SK-MEL-5 (cell line): ENCODE results near the gene ST13. TPM values are rescaled to one million over a fixed set of nuclear protein-coding genes. Genes with fewer than 3 reads are reported as not detected.
"Not testable (repeated sequence)": the region's sequence is repeated elsewhere in the genome, so short reads cannot be mapped to it uniquely, and the experiment has no call there.

Source experiments
- DNase-seq: peaks from one replicate; pipeline ENCODE4 v3.0.0-alpha.2; 2016; ENCODE audit warnings: low read depth, low spot score
- in situ Hi-C: cut with HindIII; loops from 2 replicates; pipeline ENCODE4 v1.10.0; 2016; ENCODE audit warnings: low sequenced_read_pairs, high pct_unique_total_duplicates, low pct_unique_long_range_greater_than_20kb
- small RNA-seq, 2 experiments: library from RNA; depleted of rRNA; stranded (forward); fragments of <200 nt; gene quantifications; one replicate each; pipeline ENCODE3, GENCODE V24; 2014
- total RNA-seq: library from RNA; depleted of rRNA; stranded (reverse); fragments of >200 nt; shearing (Covaris generic); gene quantifications from 2 replicates; pipeline ENCODE4 v1.2.3, GENCODE V29; 2014; rRNA removed

Gene ST13
- total RNA-seq, 1 experiment from 2014 or later, result 493 TPM

- in situ Hi-C loops, result no loop called here
- DNase-seq, result peak; percentile 40
Observed at GRCh38 chr22:40808018-40808841, 48.2 kb downstream of the ST13 start.

- in situ Hi-C loops, result no loop called here
- no peak for DNase-seq
Observed at GRCh38 chr22:40806711-40807110, 49.7 kb downstream of the ST13 start.

- no peak for DNase-seq
Observed at GRCh38 chr22:40805699-40806203, 50.7 kb downstream of the ST13 start.

GRCh38 chr22:40805239-40805638, 51.2 kb downstream of the ST13 start:
- no peak for DNase-seq
- in situ Hi-C loops, result no loop called here

More at GRCh38 chr22:40805699-40806203, 50.7 kb downstream of the ST13 start:
- in situ Hi-C loops, result no loop called here

GRCh38 chr22:40803321-40803720, 53.1 kb downstream of the ST13 start:
- no peak for DNase-seq
- in situ Hi-C loops, result no loop called here

- no peak for DNase-seq
- in situ Hi-C loops, result no loop called here
Observed at GRCh38 chr22:40799008-40799407, 57.4 kb downstream of the ST13 start.

- in situ Hi-C loops, result no loop called here
- DNase-seq, result no peak
Observed at GRCh38 chr22:40797427-40797826, 59.0 kb downstream of the ST13 start.

GRCh38 chr22:40792451-40792850, 64.0 kb downstream of the ST13 start:
- DNase-seq, result no peak
- in situ Hi-C loops, result no loop called here

GRCh38 chr22:40791241-40791640, 65.2 kb downstream of the ST13 start:
- in situ Hi-C loops, result no loop called here
- DNase-seq, result no peak

- DNase-seq, result no peak
- in situ Hi-C loops, result no loop called here
Observed at GRCh38 chr22:40789131-40789530, 67.3 kb downstream of the ST13 start.

- no peak for DNase-seq
- in situ Hi-C loops, result no loop called here
Observed at GRCh38 chr22:40782521-40782920, 73.9 kb downstream of the ST13 start.

- DNase-seq, in situ Hi-C loops: not testable (repeated sequence)
Observed at GRCh38 chr22:40781749-40782148, 74.7 kb downstream of the ST13 start.

Small RNAs within 50 kb of the gene (small RNA-seq; reads per million reads assigned to genes)
- 0 reads per million in 2 experiments for gene JTBP1
- gene MIR4766, result 0 to 0.05 reads per million in 2 experiments

Other genes starting within 250 kb of the ST13 start
- 10.5 and 16.4 TPM in 2 replicates for gene MRTFA, start 219.9 kb downstream of the ST13 start, total RNA-seq
- gene MCHR1, start 177.2 kb downstream of the ST13 start, total RNA-seq, result not detected in 2 replicates
- gene SLC25A17, start 37.3 kb downstream of the ST13 start, total RNA-seq, result 39.0 and 45.4 TPM in 2 replicates
- gene XPNPEP3, start 509 bp upstream of the ST13 start, total RNA-seq, result 11.3 and 14.6 TPM in 2 replicates
- gene DNAJB7, start 5.5 kb upstream of the ST13 start, total RNA-seq, result not detected in 2 replicates
- gene RBX1, start 94.7 kb upstream of the ST13 start, total RNA-seq, result 75.5 and 93.9 TPM in 2 replicates
- gene EP300, start 236.0 kb upstream of the ST13 start, total RNA-seq, result 29.0 and 33.4 TPM in 2 replicates